Measurements from ENCODE around the gene MS4A18. TPM values are rescaled to one million over a fixed set of nuclear protein-coding genes. Genes with fewer than 3 reads are reported as not detected.
"Not testable (repeated sequence)": the region's sequence is repeated elsewhere in the genome, so short reads cannot be mapped to it uniquely, and the experiment has no call there.

Gene MS4A18
- total and polyA plus RNA-seq, 5 donors, result not detected

DNA sequence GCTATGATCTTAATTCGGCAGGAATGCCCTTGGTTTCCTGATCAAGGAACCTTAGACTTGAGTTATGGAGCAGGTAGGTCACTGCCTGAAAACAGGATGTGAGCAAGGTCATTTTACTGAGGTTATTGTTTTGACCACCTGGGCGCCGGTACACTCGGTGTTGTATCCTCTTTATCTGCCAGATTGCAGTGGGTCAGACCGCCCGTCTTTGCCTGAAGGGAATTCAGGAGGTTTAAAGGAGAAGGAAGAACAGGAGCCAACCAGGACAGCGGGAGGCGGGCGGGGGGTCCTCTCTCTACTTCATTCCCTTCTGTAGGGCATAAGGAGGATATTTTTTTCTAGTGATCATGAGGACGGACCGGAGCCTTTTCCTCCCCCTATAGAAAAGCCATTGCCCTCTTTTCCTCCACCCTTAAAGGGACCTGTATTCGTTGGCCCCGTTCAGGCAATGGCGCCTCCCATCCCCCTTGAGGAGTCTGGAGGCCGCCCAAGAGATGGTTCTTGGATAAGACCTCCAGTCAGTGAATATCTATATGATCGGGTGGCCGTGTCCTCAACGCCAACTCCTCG is 32.8 kb downstream of the MS4A18 start:
- intact Hi-C loops (cut with DNase I), result no loop called here
- Histone ChIP-seq H3K4me1 (ENCODE audit: control insufficient read depth, insufficient read depth, low read length) (no peaks in the 10 kb centered on the region), H3K9me3 (ENCODE audit: control insufficient read depth, low read length) (no peaks in the 10 kb centered on the region), H3K27ac (ENCODE audit: low read length) (no peak overlapping the region), H3K4me3 (ENCODE audit: low read length) (no peak overlapping the region), H3K27me3 (ENCODE audit: control insufficient read depth, insufficient read depth) (peaks cover 4% of the 10 kb centered on the region)
- 88% methylated on average over 19 of the region's 19 CpGs for WGBS
- ATAC-seq (no peak), DNase-seq (no peak)

- H3K9me3 ChIP-seq (ENCODE audit: control insufficient read depth, low read length); H3K27me3 ChIP-seq (ENCODE audit: control insufficient read depth, insufficient read depth); H3K4me3 ChIP-seq (ENCODE audit: low read length); DNase-seq; H3K4me1 ChIP-seq (ENCODE audit: control insufficient read depth, insufficient read depth, low read length); intact Hi-C loops (cut with DNase I); ATAC-seq; H3K27ac ChIP-seq (ENCODE audit: low read length): not testable (repeated sequence)
- 96% methylated on average over 4 of the region's 4 CpGs for WGBS
These were observed 34.2 kb downstream of the MS4A18 start for GRCh38 chr11:60758671-60759070.

GRCh38 chr11:60759438-60760225 is 35.1 kb downstream of the MS4A18 start:
- H3K27ac ChIP-seq (ENCODE audit: low read length); DNase-seq; H3K4me1 ChIP-seq (ENCODE audit: control insufficient read depth, insufficient read depth, low read length); H3K27me3 ChIP-seq (ENCODE audit: control insufficient read depth, insufficient read depth); intact Hi-C loops (cut with DNase I); H3K9me3 ChIP-seq (ENCODE audit: control insufficient read depth, low read length); H3K4me3 ChIP-seq (ENCODE audit: low read length); ATAC-seq: not testable (repeated sequence)
- WGBS, result 52% methylated on average over 22 of the region's 22 CpGs

GRCh38 chr11:60761436-60762190 is 37.1 kb downstream of the MS4A18 start:
- H3K9me3 ChIP-seq (ENCODE audit: control insufficient read depth, low read length), result no peaks in the 10 kb centered on the region
- WGBS, result 76% methylated on average over 4 of the region's 4 CpGs
- no peaks in the 10 kb centered on the region for H3K4me1 ChIP-seq (ENCODE audit: control insufficient read depth, insufficient read depth, low read length)
- ATAC-seq (no peak), DNase-seq (no peak)
- no peak overlapping the region for H3K4me3 ChIP-seq (ENCODE audit: low read length)
- intact Hi-C loops (cut with DNase I), result no loop called here
- H3K27ac ChIP-seq (ENCODE audit: low read length), result no peak overlapping the region
- H3K27me3 ChIP-seq (ENCODE audit: control insufficient read depth, insufficient read depth), result no peaks in the 10 kb centered on the region

GRCh38 chr11:60762851-60763691 is 38.6 kb downstream of the MS4A18 start:
- intact Hi-C loops (cut with DNase I), result no loop called here
- Histone ChIP-seq H3K27me3 (ENCODE audit: control insufficient read depth, insufficient read depth) (no peaks in the 10 kb centered on the region), H3K9me3 (ENCODE audit: control insufficient read depth, low read length) (no peaks in the 10 kb centered on the region), H3K4me1 (ENCODE audit: control insufficient read depth, insufficient read depth, low read length) (no peaks in the 10 kb centered on the region), H3K4me3 (ENCODE audit: low read length) (no peak overlapping the region), H3K27ac (ENCODE audit: low read length) (no peak overlapping the region)
- 61% methylated on average over 11 of the region's 11 CpGs for WGBS
- DNase-seq, result no peak
- no peak for ATAC-seq

GRCh38 chr11:60763692-60764369 is 39.3 kb downstream of the MS4A18 start:
- H3K9me3 ChIP-seq (ENCODE audit: control insufficient read depth, low read length), result no peaks in the 10 kb centered on the region
- intact Hi-C loops (cut with DNase I), result no loop called here
- H3K27me3 ChIP-seq (ENCODE audit: control insufficient read depth, insufficient read depth), result no peaks in the 10 kb centered on the region
- H3K4me3 ChIP-seq (ENCODE audit: low read length), result no peak overlapping the region
- no peaks in the 10 kb centered on the region for H3K4me1 ChIP-seq (ENCODE audit: control insufficient read depth, insufficient read depth, low read length)
- no peak overlapping the region for H3K27ac ChIP-seq (ENCODE audit: low read length)
- no peak for ATAC-seq
- DNase-seq, result no peak
- 84% methylated on average over 11 of the region's 11 CpGs for WGBS

DNA sequence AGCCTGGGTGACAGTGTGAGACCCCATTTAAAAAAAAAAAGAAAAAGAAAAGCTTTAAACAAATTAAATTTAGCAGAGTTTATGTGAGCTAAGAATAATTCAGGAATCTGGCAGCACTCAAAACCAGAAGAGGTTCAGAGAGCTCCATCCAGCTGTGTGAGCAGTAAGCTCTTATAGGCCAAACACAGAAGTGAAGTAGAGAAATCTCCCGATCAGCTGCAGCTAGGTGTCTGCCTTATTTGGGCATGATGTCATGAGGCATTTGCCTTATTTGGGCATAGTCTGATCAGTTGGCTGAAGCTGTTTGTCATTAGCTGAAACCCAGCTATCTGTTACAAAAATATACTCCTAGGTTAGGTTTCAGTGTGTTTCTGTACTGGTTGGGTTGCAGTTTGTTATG is 40.4 kb downstream of the MS4A18 start:
- ATAC-seq (no peak), DNase-seq (no peak)
- intact Hi-C loops (cut with DNase I), result no loop called here
- Histone ChIP-seq H3K9me3 (ENCODE audit: control insufficient read depth, low read length) (no peaks in the 10 kb centered on the region), H3K4me3 (ENCODE audit: low read length) (no peak overlapping the region), H3K27ac (ENCODE audit: low read length) (no peak overlapping the region), H3K4me1 (ENCODE audit: control insufficient read depth, insufficient read depth, low read length) (no peaks in the 10 kb centered on the region), H3K27me3 (ENCODE audit: control insufficient read depth, insufficient read depth) (no peaks in the 10 kb centered on the region)
- 41% methylated on average over 1 of the region's 1 CpG for WGBS

DNA sequence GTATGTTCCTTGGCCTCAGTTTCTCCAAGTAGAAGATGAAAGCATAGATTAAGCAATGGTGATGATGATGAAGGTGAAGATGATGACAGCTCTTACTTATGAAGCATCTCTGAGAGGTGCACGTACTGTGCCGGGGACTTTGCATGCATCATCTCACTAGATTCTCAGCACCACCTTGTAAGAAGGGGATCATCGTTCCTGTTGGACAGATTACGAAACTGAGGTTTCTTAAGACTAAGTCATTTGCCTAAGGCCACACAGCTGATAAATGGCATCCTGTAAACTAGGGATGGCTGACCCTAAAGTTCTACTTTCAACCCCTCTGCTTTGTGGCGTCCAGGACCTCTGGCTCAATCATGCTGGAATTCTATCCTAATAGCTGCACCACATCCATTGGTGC is 40.8 kb downstream of the MS4A18 start:
- no peak overlapping the region for H3K27ac ChIP-seq (ENCODE audit: low read length)
- intact Hi-C loops (cut with DNase I), result no loop called here
- H3K9me3 ChIP-seq (ENCODE audit: control insufficient read depth, low read length), result no peaks in the 10 kb centered on the region
- DNase-seq, result no peak
- H3K27me3 ChIP-seq (ENCODE audit: control insufficient read depth, insufficient read depth), result no peaks in the 10 kb centered on the region
- no peak overlapping the region for H3K4me3 ChIP-seq (ENCODE audit: low read length)
- no peak for ATAC-seq
- 92% methylated on average over 5 of the region's 5 CpGs for WGBS
- no peaks in the 10 kb centered on the region for H3K4me1 ChIP-seq (ENCODE audit: control insufficient read depth, insufficient read depth, low read length)

DNA sequence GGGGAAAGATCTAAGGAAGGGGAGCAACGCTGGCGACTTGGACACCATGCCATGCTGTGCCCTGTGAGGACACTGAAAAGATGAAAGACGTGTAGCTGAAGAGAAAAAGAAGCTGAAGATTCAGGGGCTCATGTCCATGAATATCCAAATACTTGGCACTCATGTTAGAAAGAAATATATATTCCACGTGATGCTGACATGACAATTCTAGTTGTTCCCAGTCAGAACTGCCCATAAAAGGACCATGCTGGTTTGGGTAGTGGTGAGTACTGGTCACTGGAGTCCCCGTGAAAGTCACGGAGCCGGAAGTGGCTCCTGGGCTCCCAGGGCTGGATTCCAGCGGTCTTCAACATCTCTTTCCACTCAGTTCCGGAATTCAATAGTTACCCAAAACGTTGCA is 42.0 kb downstream of the MS4A18 start:
- 71% methylated on average over 10 of the region's 10 CpGs for WGBS
- H3K4me1 ChIP-seq (ENCODE audit: control insufficient read depth, insufficient read depth, low read length), result no peaks in the 10 kb centered on the region
- intact Hi-C loops (cut with DNase I), result no loop called here
- DNase-seq (no peak), ATAC-seq (no peak)
- no peak overlapping the region for H3K4me3 ChIP-seq (ENCODE audit: low read length)
- no peak overlapping the region for H3K27ac ChIP-seq (ENCODE audit: low read length)
- H3K9me3 ChIP-seq (ENCODE audit: control insufficient read depth, low read length), result no peaks in the 10 kb centered on the region
- no peaks in the 10 kb centered on the region for H3K27me3 ChIP-seq (ENCODE audit: control insufficient read depth, insufficient read depth)

- intact Hi-C loops (cut with DNase I), result no loop called here
- no peak overlapping the region for H3K4me3 ChIP-seq (ENCODE audit: low read length)
- ATAC-seq (peak in 1 of 2 donors; percentile 52), DNase-seq (no peak)
- H3K4me1 ChIP-seq (ENCODE audit: control insufficient read depth, insufficient read depth, low read length), result no peaks in the 10 kb centered on the region
- no peak overlapping the region for H3K27ac ChIP-seq (ENCODE audit: low read length)
- WGBS, result 29% methylated on average over 26 of the region's 26 CpGs
- no peaks in the 10 kb centered on the region for H3K9me3 ChIP-seq (ENCODE audit: control insufficient read depth, low read length)
- H3K27me3 ChIP-seq (ENCODE audit: control insufficient read depth, insufficient read depth), result no peaks in the 10 kb centered on the region
These were observed 42.9 kb downstream of the MS4A18 start for GRCh38 chr11:60767388-60767811.

Data from right cardiac atrium (tissue), 5 donors.